Left lung (tissue), 10 donors: ENCODE results near the gene CCDC83. TPM values are rescaled to one million over a fixed set of nuclear protein-coding genes. Genes with fewer than 3 reads are reported as not detected.
A peak's percentile ranks its signal among the peaks of the same experiment; 100 is the strongest.
"Not testable (repeated sequence)": the region's sequence is repeated elsewhere in the genome, so short reads cannot be mapped to it uniquely, and the experiment has no call there.

Experiments used
- ATAC-seq: fragments of 200-7000 bp; cut with Tn5 transposase; one replicate; pipeline ENCODE4 v1.9.1; 2020; ENCODE audit warnings: moderate library complexity
- DNase-seq, 4 donors: peaks; one replicate each; pipeline ENCODE4 v3.0.0-alpha.2; 2013 to 2020
- H3K27ac ChIP-seq, 2 donors: fragments of 200-600 bp; sonication (generic) in 1 of 2; one replicate each; pipeline versions ENCODE4 v1.5.0 to v1.8.0; 2020 to 2021
- H3K27me3 ChIP-seq, 2 donors: fragments of 200-600 bp; sonication (generic) in 1 of 2; one replicate each; pipeline versions ENCODE4 v1.5.0 to v1.8.0; 2020 to 2021
- H3K36me3 ChIP-seq, 2 donors: fragments of 200-600 bp; sonication (generic) in 1 of 2; one replicate each; pipeline versions ENCODE4 v1.5.0 to v1.8.0; 2020 to 2021
- H3K4me1 ChIP-seq, 2 donors: fragments of 200-600 bp; one replicate each; pipeline ENCODE4 v1.8.0; 2021
- H3K4me3 ChIP-seq, 2 donors: fragments of 200-600 bp; sonication (generic) in 1 of 2; one replicate each; pipeline versions ENCODE4 v1.5.0 to v1.8.0; 2020 to 2021; ENCODE audit warnings: mild to moderate bottlenecking in 1 of 2
- H3K9me3 ChIP-seq, 2 donors: fragments of 200-600 bp; sonication (generic) in 1 of 2; one replicate each; pipeline versions ENCODE4 v1.5.0 to v1.8.0; 2020 to 2021
- intact Hi-C, 2 donors: fragments of 100-400 bp; cut with DNase I; formaldehyde crosslinking; loops; one replicate each; pipeline versions ENCODE4 v1.11.2 to v1.14.2; 2022
- polyA plus RNA-seq, 6 donors: library from polyadenylated mRNA; unstranded; fragments of 120-200 nt; gene quantifications; one replicate each; pipeline ENCODE4 v1.2.1, GENCODE V29; 2013; ENCODE audit not compliant: insufficient read length in 6 of 6
- total RNA-seq, 2 donors: library from RNA; stranded (reverse); fragmentation: NEBNext Ultra II Directional; extraction: Animal tissue kit (Norgen Biotek cat#: 25700); gene quantifications; one replicate each; pipeline ENCODE4 v1.2.1, GENCODE V29; 2021
- TF ChIP-seq, protein P1 (sequence below), 2 donors: fragments of 200-600 bp; sonication (generic) in 1 of 2; IDR thresholded peaks; one replicate each; pipeline versions ENCODE4 v1.5.0 to v1.8.0; 2021; ENCODE audit warnings: antibody characterized with exemption in 2 of 2
- donor health status: DM: no; HTN: yes; CAD: no.
- donor health status: DM: no; HTN: no; CAD: no.

Gene CCDC83
- total and polyA plus RNA-seq, 8 donors = not detected

DNA sequence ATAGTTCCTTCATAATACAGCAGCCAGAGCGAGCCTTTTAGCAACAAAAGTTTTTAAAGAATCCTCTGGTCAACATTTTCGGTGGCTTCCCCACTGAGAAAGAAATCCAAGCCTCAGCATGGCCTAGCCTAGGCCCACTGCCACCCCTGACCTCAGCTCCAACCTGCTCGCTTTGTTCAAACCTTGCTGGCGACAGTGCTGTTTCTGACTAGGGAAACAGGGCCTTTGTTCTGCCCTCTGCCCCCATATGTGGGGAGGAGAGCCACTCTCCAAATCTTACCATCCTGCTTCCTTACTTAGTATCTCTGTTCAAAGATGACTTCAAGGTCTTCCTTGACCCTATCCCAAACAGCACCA is 95.8 kb downstream of the CCDC83 start:
- ATAC-seq (no peak), DNase-seq (no peak)
- Histone ChIP-seq H3K4me3 (no peak overlapping the region), H3K36me3 (peaks cover 0 to 19% of the 10 kb centered on the region in 2 donors), H3K27ac (no peak overlapping the region), H3K9me3 (no peaks in the 10 kb centered on the region), H3K4me1 (peaks cover 13 to 48% of the 10 kb centered on the region in 2 donors), H3K27me3 (no peaks in the 10 kb centered on the region)
- TF ChIP-seq, protein P1, sequence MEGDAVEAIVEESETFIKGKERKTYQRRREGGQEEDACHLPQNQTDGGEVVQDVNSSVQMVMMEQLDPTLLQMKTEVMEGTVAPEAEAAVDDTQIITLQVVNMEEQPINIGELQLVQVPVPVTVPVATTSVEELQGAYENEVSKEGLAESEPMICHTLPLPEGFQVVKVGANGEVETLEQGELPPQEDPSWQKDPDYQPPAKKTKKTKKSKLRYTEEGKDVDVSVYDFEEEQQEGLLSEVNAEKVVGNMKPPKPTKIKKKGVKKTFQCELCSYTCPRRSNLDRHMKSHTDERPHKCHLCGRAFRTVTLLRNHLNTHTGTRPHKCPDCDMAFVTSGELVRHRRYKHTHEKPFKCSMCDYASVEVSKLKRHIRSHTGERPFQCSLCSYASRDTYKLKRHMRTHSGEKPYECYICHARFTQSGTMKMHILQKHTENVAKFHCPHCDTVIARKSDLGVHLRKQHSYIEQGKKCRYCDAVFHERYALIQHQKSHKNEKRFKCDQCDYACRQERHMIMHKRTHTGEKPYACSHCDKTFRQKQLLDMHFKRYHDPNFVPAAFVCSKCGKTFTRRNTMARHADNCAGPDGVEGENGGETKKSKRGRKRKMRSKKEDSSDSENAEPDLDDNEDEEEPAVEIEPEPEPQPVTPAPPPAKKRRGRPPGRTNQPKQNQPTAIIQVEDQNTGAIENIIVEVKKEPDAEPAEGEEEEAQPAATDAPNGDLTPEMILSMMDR (IDR thresholded peaks at IDR 0.05) = no peak
- intact Hi-C loops = no loop called here

DNA sequence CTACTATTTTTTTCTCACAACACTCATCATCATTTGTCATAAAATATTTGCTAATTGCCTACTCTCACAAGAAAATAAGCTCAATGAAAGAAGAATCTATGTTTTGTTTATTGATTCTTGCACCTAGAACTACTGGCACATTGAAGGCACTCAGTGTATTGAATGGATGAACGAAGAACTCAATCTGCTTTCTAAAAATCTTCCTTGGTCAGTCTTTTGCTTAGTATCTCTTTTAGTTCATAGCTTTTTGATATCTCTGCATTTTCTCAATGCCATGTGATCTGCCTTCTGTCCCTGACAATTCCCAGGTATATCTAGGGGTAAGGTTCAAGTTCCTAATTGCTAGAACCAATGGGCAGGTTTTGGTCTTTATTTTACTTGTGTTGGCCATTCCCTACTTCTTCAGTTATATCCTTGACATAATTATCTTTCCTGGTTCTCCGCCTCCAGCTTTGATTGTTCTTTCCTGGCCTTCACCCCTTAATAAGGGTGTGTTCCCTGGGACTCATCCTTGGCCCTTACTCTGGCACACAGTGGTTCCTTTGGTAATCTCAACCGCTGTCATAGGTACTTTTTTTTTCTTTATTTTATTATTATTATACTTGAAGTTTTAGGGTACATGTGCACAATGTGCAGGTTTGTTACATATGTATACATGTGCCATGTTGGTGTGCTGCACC is 96.4 kb downstream of the CCDC83 start:
- Histone ChIP-seq H3K27me3 (no peaks in the 10 kb centered on the region), H3K4me1 (peaks cover 13 to 42% of the 10 kb centered on the region in 2 donors), H3K9me3 (no peaks in the 10 kb centered on the region), H3K27ac (no peak overlapping the region), H3K4me3 (no peak overlapping the region), H3K36me3 (peaks cover 0 to 24% of the 10 kb centered on the region in 2 donors)
- DNase-seq = no peak
- TF ChIP-seq, protein P1 (IDR thresholded peaks at IDR 0.05) = no peak
- intact Hi-C loops = no loop called here
- no peak for ATAC-seq

DNA sequence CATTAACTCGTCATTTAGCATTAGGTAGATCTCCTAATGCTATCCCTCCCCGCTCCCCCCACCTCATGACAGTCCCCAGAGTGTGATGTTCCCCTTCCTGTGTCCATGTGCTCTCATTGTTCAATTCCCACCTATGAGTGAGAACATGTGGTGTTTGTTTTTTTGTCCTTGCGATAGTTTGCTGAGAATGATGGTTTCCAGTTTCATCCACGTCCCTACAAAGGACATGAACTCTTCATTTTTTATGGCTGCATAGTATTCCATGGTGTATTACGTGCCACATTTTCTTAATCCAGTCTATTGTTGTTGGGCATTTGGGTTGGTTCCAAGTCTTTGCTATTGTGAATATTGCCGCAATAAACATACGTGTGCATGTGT is 96.9 kb downstream of the CCDC83 start:
- ATAC-seq, intact Hi-C loops, H3K4me3 ChIP-seq: not testable (repeated sequence)

DNA sequence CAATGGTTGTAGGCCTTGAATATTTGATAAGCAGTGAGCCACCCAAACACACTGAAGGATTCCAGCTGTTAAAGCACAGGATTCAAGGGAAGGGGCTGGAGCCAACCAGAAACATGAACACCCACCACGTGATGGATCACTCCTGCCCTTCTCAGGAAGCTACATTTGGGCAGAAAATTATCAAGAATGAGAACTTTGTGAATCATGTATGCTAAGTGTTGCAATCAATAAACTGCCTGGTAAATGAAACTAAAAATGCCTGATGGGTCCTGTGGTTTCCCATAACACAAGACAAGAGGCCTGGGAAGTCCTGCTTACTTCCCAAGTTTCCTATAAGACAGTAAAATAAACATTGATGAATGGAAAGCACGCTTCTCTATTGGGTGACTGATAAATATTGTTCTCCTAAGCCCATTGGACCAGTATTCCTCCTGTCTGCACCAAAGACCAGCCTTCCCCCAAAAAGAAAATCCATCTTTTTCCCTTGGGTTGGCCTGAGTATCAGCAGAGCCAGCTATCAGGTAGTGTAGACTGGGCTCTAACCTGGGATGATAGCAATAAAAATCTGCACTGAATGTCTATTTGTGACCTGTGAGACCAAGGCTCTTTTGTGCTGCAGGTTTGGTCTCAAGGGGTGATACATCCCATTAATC is 98.4 kb downstream of the CCDC83 start:
- ATAC-seq (peak; percentile 6), DNase-seq (no peak)
- no peaks in the 10 kb centered on the region for H3K27me3 ChIP-seq
- intact Hi-C loops = no loop called here
- peak overlapping the region in 1 of 2 donors; percentile 37 for H3K27ac ChIP-seq
- peaks cover under 1 to 22% of the 10 kb centered on the region in 2 donors for H3K4me1 ChIP-seq
- H3K9me3 ChIP-seq = no peaks in the 10 kb centered on the region
- TF ChIP-seq, protein P1 (IDR thresholded peaks at IDR 0.05) = no peak
- peaks cover 0 to 45% of the 10 kb centered on the region in 2 donors for H3K36me3 ChIP-seq
- H3K4me3 ChIP-seq = no peak overlapping the region

More for the DNA sequence above, 96.9 kb downstream of the CCDC83 start:
- H3K27me3 ChIP-seq, H3K9me3 ChIP-seq, DNase-seq, H3K27ac ChIP-seq: not testable (repeated sequence)
- H3K36me3 ChIP-seq = peaks cover 0 to 30% of the 10 kb centered on the region in 2 donors
- H3K4me1 ChIP-seq = peaks cover 13 to 37% of the 10 kb centered on the region in 2 donors

DNA sequence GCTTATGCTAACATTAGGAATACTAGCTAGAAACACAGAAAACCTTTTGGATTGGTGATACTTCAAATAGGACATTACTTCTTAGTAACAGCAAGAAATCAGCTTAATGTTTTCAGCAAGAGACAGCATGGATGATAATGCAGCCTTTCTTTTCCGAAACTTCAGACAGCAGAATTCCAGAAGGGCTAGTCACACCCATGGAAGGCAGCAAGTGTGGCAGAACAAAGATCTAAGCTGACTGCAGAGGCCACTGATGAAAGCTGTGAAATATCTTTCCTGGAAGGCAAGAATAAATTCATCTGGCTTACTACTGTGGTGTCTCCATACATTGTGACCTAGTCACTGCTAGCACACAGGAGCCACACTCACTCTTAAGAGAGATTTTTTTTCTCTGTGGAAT is 100.3 kb downstream of the CCDC83 start:
- H3K4me1 ChIP-seq = peaks cover 0 to 11% of the 10 kb centered on the region in 2 donors
- H3K27ac ChIP-seq = peak overlapping the region in 1 of 2 donors; percentile 15
- DNase-seq (no peak), ATAC-seq (peak; percentile 58)
- H3K9me3 ChIP-seq = no peaks in the 10 kb centered on the region
- no peak overlapping the region for H3K4me3 ChIP-seq
- H3K36me3 ChIP-seq = peaks cover 0 to 63% of the 10 kb centered on the region in 2 donors
- TF ChIP-seq, protein P1 (IDR thresholded peaks at IDR 0.05) = no peak
- H3K27me3 ChIP-seq = no peaks in the 10 kb centered on the region
- intact Hi-C loops = no loop called here
